SK-N-SH (cell line): ENCODE measurements around the gene GLMP.

ENCODE experiments used
- POLR2AphosphoS5 ChIP-seq: IDR thresholded peaks from 2 replicates; pipeline ENCODE4 v1.6.1; 2012; ENCODE audit warnings: low read depth, low read length
- TF ChIP-seq, protein P1 (sequence below): fragments of 200-600 bp; sonication (generic); IDR thresholded peaks from 2 replicates; pipeline ENCODE4 v1.6.1; 2017; ENCODE audit warnings: antibody characterized with exemption, mild to moderate bottlenecking, moderate library complexity

GRCh38 chr1:156291226-156292061, 4.0 kb downstream of the GLMP start:
- TF ChIP-seq, protein P1, sequence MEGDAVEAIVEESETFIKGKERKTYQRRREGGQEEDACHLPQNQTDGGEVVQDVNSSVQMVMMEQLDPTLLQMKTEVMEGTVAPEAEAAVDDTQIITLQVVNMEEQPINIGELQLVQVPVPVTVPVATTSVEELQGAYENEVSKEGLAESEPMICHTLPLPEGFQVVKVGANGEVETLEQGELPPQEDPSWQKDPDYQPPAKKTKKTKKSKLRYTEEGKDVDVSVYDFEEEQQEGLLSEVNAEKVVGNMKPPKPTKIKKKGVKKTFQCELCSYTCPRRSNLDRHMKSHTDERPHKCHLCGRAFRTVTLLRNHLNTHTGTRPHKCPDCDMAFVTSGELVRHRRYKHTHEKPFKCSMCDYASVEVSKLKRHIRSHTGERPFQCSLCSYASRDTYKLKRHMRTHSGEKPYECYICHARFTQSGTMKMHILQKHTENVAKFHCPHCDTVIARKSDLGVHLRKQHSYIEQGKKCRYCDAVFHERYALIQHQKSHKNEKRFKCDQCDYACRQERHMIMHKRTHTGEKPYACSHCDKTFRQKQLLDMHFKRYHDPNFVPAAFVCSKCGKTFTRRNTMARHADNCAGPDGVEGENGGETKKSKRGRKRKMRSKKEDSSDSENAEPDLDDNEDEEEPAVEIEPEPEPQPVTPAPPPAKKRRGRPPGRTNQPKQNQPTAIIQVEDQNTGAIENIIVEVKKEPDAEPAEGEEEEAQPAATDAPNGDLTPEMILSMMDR = no peak
- no peak; the same call in 1 of the 2 replicates for TF ChIP-seq POLR2AphosphoS5
